ENCODE data around the gene NEXN.

GRCh38 chr1:77954521-77954920 lies 66.1 kb downstream of the NEXN start:
- TF ChIP-seq CTCF (IDR thresholded peaks at IDR 0.05; ENCODE audit: insufficient read depth, low read length): no peak
- TF ChIP-seq POLR2AphosphoS5 (IDR thresholded peaks at IDR 0.05; ENCODE audit: low read depth): no peak
- no peak for TF ChIP-seq REST (IDR thresholded peaks at IDR 0.05; ENCODE audit: insufficient replicate concordance, low read depth)
- TF ChIP-seq SPI1 (IDR thresholded peaks at IDR 0.05; ENCODE audit: borderline replicate concordance, low read depth): no peak
- no peak for TF ChIP-seq GABPA (IDR thresholded peaks at IDR 0.05; ENCODE audit: low read depth)

Data from HL-60 (cell line).